K562 (cell line): Measurements from ENCODE around the gene LRMDA.

Experiments
- CBX3 ChIP-seq, 2 experiments: IDR thresholded peaks; 1 replicate in 1 of 2; 2 replicates in 1 of 2; pipeline ENCODE4 v1.6.1; 2012; ENCODE audit warnings: inconsistent platforms in 2 of 2, low read length in 2 of 2, borderline replicate concordance in 1 of 2, control low read depth in 1 of 2
- CTCF ChIP-seq, 3 experiments: IDR thresholded peaks in 2 of 3; conservative IDR thresholded peaks in 1 of 3; 2 replicates each; pipeline ENCODE4 v1.5.1; 2011 to 2012; ENCODE audit warnings: low read length in 3 of 3, mild to moderate bottlenecking in 3 of 3, control low read depth in 2 of 3, improper control_type of control experiment in 1 of 3, inconsistent platforms in 1 of 3, low read depth in 1 of 3, mixed read lengths in 1 of 3, moderate library complexity in 1 of 3; ENCODE audit not compliant: insufficient read depth in 2 of 3
- ESRRA ChIP-seq: fragments of 450-650 bp; IDR thresholded peaks from 2 replicates; pipeline ENCODE4 v1.6.1; 2014; ENCODE audit warnings: low read depth, mild to moderate bottlenecking, moderate library complexity, borderline replicate concordance
- FOXA1 ChIP-seq: fragments of 450-650 bp; IDR thresholded peaks from 2 replicates; pipeline ENCODE4 v1.6.1; 2016; ENCODE audit warnings: mild to moderate bottlenecking, borderline replicate concordance
- FOXK1 ChIP-seq: sonication (generic); formaldehyde crosslinking; IDR thresholded peaks from 2 replicates; pipeline ENCODE4 v1.8.0; 2022; ENCODE audit warnings: missing genetic modification reagents, mild to moderate bottlenecking, borderline replicate concordance
- HNRNPUL1 ChIP-seq: fragments of 200-400 bp; formaldehyde crosslinking; IDR thresholded peaks from 2 replicates; pipeline ENCODE4 v1.6.1; 2017; ENCODE audit warnings: low read length
- MAFK ChIP-seq: IDR thresholded peaks from 2 replicates; pipeline ENCODE4 v1.6.1; 2011; ENCODE audit warnings: low read length, improper control_type of control experiment
- MAZ ChIP-seq, 2 experiments: fragments of 450-650 bp in 1 of 2; sonication (generic) in 1 of 2; formaldehyde crosslinking; IDR thresholded peaks in 1 of 2; conservative IDR thresholded peaks in 1 of 2; 2 replicates each; pipeline versions ENCODE4 v1.4.0 to v1.5.0; 2020; ENCODE audit warnings: mild to moderate bottlenecking in 1 of 2, missing genetic modification reagents in 1 of 2
- MITF ChIP-seq: IDR thresholded peaks from 2 replicates; pipeline ENCODE4 v1.6.1; 2014; ENCODE audit warnings: antibody characterized with exemption
- MYC ChIP-seq, 2 experiments: fragments of 250-450 bp in 1 of 2; sonication (Bioruptor Pico) in 1 of 2; IDR thresholded peaks; 2 replicates each; pipeline versions ENCODE4 v1.5.1 to v1.6.1; 2012 to 2021; ENCODE audit warnings: low read depth in 2 of 2, borderline replicate concordance in 1 of 2, improper control_type of control experiment in 1 of 2, low read length in 1 of 2, mild to moderate bottlenecking in 1 of 2, moderate library complexity in 1 of 2
- NCOA6 ChIP-seq: fragments of 450-650 bp; IDR thresholded peaks from 2 replicates; pipeline ENCODE4 v1.6.1; 2017; ENCODE audit warnings: mild to moderate bottlenecking
- RCOR1 ChIP-seq, 2 experiments: IDR thresholded peaks; 2 replicates each; pipeline ENCODE4 v1.6.1; 2012; ENCODE audit warnings: low read depth in 2 of 2, low read length in 2 of 2, borderline replicate concordance in 1 of 2, improper control_type of control experiment in 1 of 2
- TAF15 ChIP-seq: fragments of 200-400 bp; formaldehyde crosslinking; IDR thresholded peaks from 2 replicates; pipeline ENCODE4 v1.6.1; 2017; ENCODE audit warnings: mild to moderate bottlenecking, low read depth, low read length, moderate library complexity
- ZNF232 ChIP-seq: sonication (generic); formaldehyde crosslinking; IDR thresholded peaks from 2 replicates; pipeline ENCODE4 v1.8.0; 2022; ENCODE audit warnings: mild to moderate bottlenecking, missing genetic modification reagents

- no peak for TF ChIP-seq CBX3 (IDR thresholded peaks at IDR 0.05; ENCODE audit: borderline replicate concordance in 1 of 2, low read length in 2 of 2)
- TF ChIP-seq CTCF (IDR thresholded peaks at IDR 0.05 in 2 of 3, conservative IDR thresholded peaks at IDR 0.05 in 1 of 3; ENCODE audit: insufficient read depth in 2 of 3, low read depth in 1 of 3, low read length in 3 of 3) = no peak
- no peak for TF ChIP-seq ESRRA
- TF ChIP-seq HNRNPUL1 = no peak
- TF ChIP-seq NCOA6 = no peak
- no peak for TF ChIP-seq MITF
- TF ChIP-seq MAZ (CRISPR knock-in tag; conservative IDR thresholded peaks at IDR 0.05 in 1 of 2, IDR thresholded peaks at IDR 0.05 in 1 of 2) = no peak
- TF ChIP-seq MYC (IDR thresholded peaks at IDR 0.05; ENCODE audit: low read depth, low read length) = no peak
- TF ChIP-seq MYC (CRISPR knock-in tag; IDR thresholded peaks at IDR 0.05; ENCODE audit: borderline replicate concordance, low read depth) = no peak
- no peak for TF ChIP-seq RCOR1 (IDR thresholded peaks at IDR 0.05; ENCODE audit: borderline replicate concordance in 1 of 2, low read depth in 2 of 2, low read length in 2 of 2)
- no peak for TF ChIP-seq ZNF232 (CRISPR knock-in tag)
- no peak for TF ChIP-seq MAFK
- no peak for TF ChIP-seq FOXK1 (CRISPR knock-in tag)
- no peak for TF ChIP-seq FOXA1
- TF ChIP-seq TAF15 = no peak
Measured at GRCh38 chr10:76017733-76018433, 586.5 kb downstream of the LRMDA start.
